Naive thymus-derived CD8-positive, alpha-beta T cell (primary cell): ENCODE measurements around the gene SCD5. TPM values are rescaled to one million over a fixed set of nuclear protein-coding genes. Genes with fewer than 3 reads are reported as not detected.

Experiments
- ATAC-seq, 2 donors: fragments of 150-1000 bp; cut with Tn5 transposase in 1 of 2; sonication (Bioruptor Pico), chemical (Tn5 transposase) in 1 of 2; 1 replicate in 1 of 2; 2 replicates in 1 of 2; pipeline ENCODE4 v1.10.0; 2021; ENCODE audit warnings: mild to moderate bottlenecking in 2 of 2, moderate library complexity in 2 of 2
- POLR2A ChIA-PET: fragments of 350-600 bp; sonication (Branson Sonifier 250); formaldehyde crosslinking; loops from one replicate; lab custom pipeline; 2021; ENCODE audit warnings: antibody characterized with exemption; lab: Charles Lee
- DNase-seq, 10 donors: peaks; one replicate each; pipeline versions ENCODE4 v3.0.0 to v3.0.0-alpha.2; 2020 to 2022
- H3K27ac Mint-ChIP-seq, 10 donors: one replicate each; pipeline ENCODE4 v1.8.0; 2020 to 2022; ENCODE audit warnings: mild to moderate bottlenecking in 10 of 10, mixed read lengths in 10 of 10, moderate library complexity in 4 of 10, inconsistent platforms in 1 of 10
- H3K27me3 Mint-ChIP-seq, 5 donors: one replicate each; pipeline ENCODE4 v1.8.0; 2021 to 2022; ENCODE audit warnings: mixed read lengths in 5 of 5
- H3K36me3 Mint-ChIP-seq, 3 donors: one replicate each; pipeline ENCODE4 v1.8.0; 2020 to 2022; ENCODE audit warnings: mixed read lengths in 3 of 3, mild to moderate bottlenecking in 2 of 3, inconsistent platforms in 1 of 3
- H3K4me1 Mint-ChIP-seq, 4 donors: one replicate each; pipeline ENCODE4 v1.8.0; 2021 to 2022; ENCODE audit warnings: mixed read lengths in 4 of 4
- H3K4me3 Mint-ChIP-seq, 10 donors: one replicate each; pipeline ENCODE4 v1.8.0; 2020 to 2022; ENCODE audit warnings: mild to moderate bottlenecking in 10 of 10, mixed read lengths in 10 of 10, moderate library complexity in 6 of 10, inconsistent platforms in 1 of 10
- H3K9me3 Mint-ChIP-seq, 9 donors: one replicate each; pipeline ENCODE4 v1.8.0; 2020 to 2022; ENCODE audit warnings: mixed read lengths in 9 of 9, mild to moderate bottlenecking in 3 of 9, inconsistent platforms in 1 of 9, moderate library complexity in 1 of 9
- polyA plus RNA-seq, 3 donors: library from polyadenylated mRNA; unstranded; fragments of 300-500 nt; fragmentation: Illumina TruSeq; gene quantifications; one replicate each; pipeline ENCODE4 v1.2.3, GENCODE V29; 2021
- total RNA-seq, 8 experiments: library from RNA in 2 of 8; stranded (reverse) in 2 of 8; gene quantifications; one replicate each; pipeline ENCODE4 v1.2.3 and lab custom pipeline; 2021 to 2026

The SCD5 gene
- total and polyA plus RNA-seq, 5 experiments from 2014 or later, result 0.07 to 4.4 (median 1.0) TPM

- POLR2A ChIA-PET, result no interaction called here
These were observed 8.4 kb downstream of the SCD5 start for GRCh38 chr4:82790060-82790660.

GRCh38 chr4:82789025-82789776 is 9.4 kb downstream of the SCD5 start:
- DNase-seq, result no peak
- POLR2A ChIA-PET, result no interaction called here
- H3K27ac Mint-ChIP-seq, result no peak overlapping the region
- H3K4me3 Mint-ChIP-seq, result no peak overlapping the region
- H3K9me3 Mint-ChIP-seq, result no peaks in the 10 kb centered on the region
- peaks cover 0 to 6% (median 0%) of the 10 kb centered on the region in 5 donors for H3K27me3 Mint-ChIP-seq
- H3K4me1 Mint-ChIP-seq, result peaks cover 0 to 2% (median 0%) of the 10 kb centered on the region in 4 donors
- no peaks in the 10 kb centered on the region for H3K36me3 Mint-ChIP-seq
- ATAC-seq, result no peak

More at GRCh38 chr4:82790060-82790660, 8.4 kb downstream of the SCD5 start:
- Mint-ChIP-seq H3K9me3 (no peaks in the 10 kb centered on the region), H3K4me3 (no peak overlapping the region), H3K4me1 (no peaks in the 10 kb centered on the region), H3K27me3 (peaks cover 0 to 6% (median 0%) of the 10 kb centered on the region in 5 donors), H3K36me3 (no peaks in the 10 kb centered on the region), H3K27ac (no peak overlapping the region)
- ATAC-seq (no peak), DNase-seq (no peak)

- Mint-ChIP-seq H3K27me3 (peaks cover 0 to 6% (median 0%) of the 10 kb centered on the region in 5 donors), H3K4me3 (no peak overlapping the region), H3K27ac (no peak overlapping the region), H3K9me3 (no peaks in the 10 kb centered on the region), H3K36me3 (no peaks in the 10 kb centered on the region), H3K4me1 (peaks cover 0 to 2% (median 0%) of the 10 kb centered on the region in 4 donors)
- ATAC-seq, result no peak
- POLR2A ChIA-PET, result no interaction called here
- DNase-seq, result no peak
These were observed 11.3 kb downstream of the SCD5 start for GRCh38 chr4:82787342-82787741.

- ATAC-seq (no peak), DNase-seq (no peak)
- Mint-ChIP-seq H3K9me3 (no peaks in the 10 kb centered on the region), H3K27me3 (peaks cover 0 to 6% (median 0%) of the 10 kb centered on the region in 5 donors), H3K4me3 (no peak overlapping the region), H3K27ac (no peak overlapping the region), H3K4me1 (peaks cover 0 to 2% (median 0%) of the 10 kb centered on the region in 4 donors), H3K36me3 (no peaks in the 10 kb centered on the region)
- POLR2A ChIA-PET, result no interaction called here
These were observed 11.8 kb downstream of the SCD5 start for GRCh38 chr4:82786828-82787227.

GRCh38 chr4:82785611-82786400 is 12.8 kb downstream of the SCD5 start:
- DNase-seq, result no peak

GRCh38 chr4:82784681-82785610 is 13.7 kb downstream of the SCD5 start:
- POLR2A ChIA-PET, result no interaction called here
- Mint-ChIP-seq H3K4me3 (no peak overlapping the region), H3K36me3 (no peaks in the 10 kb centered on the region), H3K27me3 (peaks cover 0 to 2% (median 0%) of the 10 kb centered on the region in 5 donors), H3K27ac (no peak overlapping the region), H3K4me1 (peaks cover 0 to 3% (median 2%) of the 10 kb centered on the region in 4 donors), H3K9me3 (no peaks in the 10 kb centered on the region)
- DNase-seq (no peak), ATAC-seq (no peak)

More at GRCh38 chr4:82785611-82786400, 12.8 kb downstream of the SCD5 start:
- no peaks in the 10 kb centered on the region for H3K9me3 Mint-ChIP-seq
- no peak overlapping the region for H3K27ac Mint-ChIP-seq
- no peak overlapping the region for H3K4me3 Mint-ChIP-seq
- peaks cover 0 to 4% (median 0%) of the 10 kb centered on the region in 5 donors for H3K27me3 Mint-ChIP-seq
- ATAC-seq, result no peak
- peaks cover 0 to 2% (median 0%) of the 10 kb centered on the region in 4 donors for H3K4me1 Mint-ChIP-seq
- POLR2A ChIA-PET, result no interaction called here
- H3K36me3 Mint-ChIP-seq, result no peaks in the 10 kb centered on the region

GRCh38 chr4:82782626-82783345 is 15.8 kb downstream of the SCD5 start:
- DNase-seq (no peak), ATAC-seq (no peak)
- POLR2A ChIA-PET, result no interaction called here
- Mint-ChIP-seq H3K4me3 (no peak overlapping the region), H3K27me3 (peaks cover 0 to 2% (median 0%) of the 10 kb centered on the region in 5 donors), H3K36me3 (no peaks in the 10 kb centered on the region), H3K4me1 (peaks cover 0 to 3% (median 2%) of the 10 kb centered on the region in 4 donors), H3K9me3 (no peaks in the 10 kb centered on the region), H3K27ac (no peak overlapping the region)

GRCh38 chr4:82780752-82781231 is 17.8 kb downstream of the SCD5 start:
- Mint-ChIP-seq H3K36me3 (no peaks in the 10 kb centered on the region), H3K9me3 (no peaks in the 10 kb centered on the region), H3K27me3 (no peaks in the 10 kb centered on the region), H3K4me1 (peaks cover 0 to 3% (median 2%) of the 10 kb centered on the region in 4 donors), H3K27ac (no peak overlapping the region), H3K4me3 (no peak overlapping the region)
- POLR2A ChIA-PET, result interaction anchor here (0.6 kb wide), 1 partner anchor 315 kb away, joined by 7 read pairs; no protein-coding TSS in a partner anchor
- DNase-seq (peak in 1 of 10 donors; percentile 13), ATAC-seq (peak in 1 of 2 donors; percentile 32)

GRCh38 chr4:82780170-82780751 is 18.3 kb downstream of the SCD5 start:
- no peak for DNase-seq
- no peak overlapping the region for H3K27ac Mint-ChIP-seq
- H3K36me3 Mint-ChIP-seq, result no peaks in the 10 kb centered on the region
- H3K4me3 Mint-ChIP-seq, result no peak overlapping the region
- H3K9me3 Mint-ChIP-seq, result no peaks in the 10 kb centered on the region
- H3K4me1 Mint-ChIP-seq, result peaks cover 0 to 3% (median 2%) of the 10 kb centered on the region in 4 donors
- no peak for ATAC-seq
- POLR2A ChIA-PET, result no interaction called here
- H3K27me3 Mint-ChIP-seq, result no peaks in the 10 kb centered on the region

GRCh38 chr4:82779032-82779431 is 19.6 kb downstream of the SCD5 start:
- no peaks in the 10 kb centered on the region for H3K27me3 Mint-ChIP-seq
- H3K27ac Mint-ChIP-seq, result no peak overlapping the region
- no peaks in the 10 kb centered on the region for H3K36me3 Mint-ChIP-seq
- ATAC-seq (no peak), DNase-seq (no peak)
- no peaks in the 10 kb centered on the region for H3K9me3 Mint-ChIP-seq
- H3K4me1 Mint-ChIP-seq, result peaks cover 0 to 3% (median under 1%) of the 10 kb centered on the region in 4 donors
- POLR2A ChIA-PET, result no interaction called here
- no peak overlapping the region for H3K4me3 Mint-ChIP-seq

GRCh38 chr4:82777857-82778525 is 20.6 kb downstream of the SCD5 start:
- no peak overlapping the region for H3K27ac Mint-ChIP-seq

More at GRCh38 chr4:82777857-82778525, 20.6 kb downstream of the SCD5 start:
- DNase-seq (no peak), ATAC-seq (no peak)
- POLR2A ChIA-PET, result no interaction called here
- Mint-ChIP-seq H3K27me3 (peaks cover 0 to 4% (median 0%) of the 10 kb centered on the region in 5 donors), H3K36me3 (no peaks in the 10 kb centered on the region), H3K4me1 (peaks cover 0 to 3% (median under 1%) of the 10 kb centered on the region in 4 donors), H3K4me3 (no peak overlapping the region), H3K9me3 (no peaks in the 10 kb centered on the region)
